Neural cell (in vitro differentiated cells): ENCODE data around the gene KIF14. TPM values are rescaled to one million over a fixed set of nuclear protein-coding genes. Genes with fewer than 3 reads are reported as not detected.
A peak's percentile ranks its signal among the peaks of the same experiment; 100 is the strongest.

Experiments used
- H2AFZ ChIP-seq: fragments of 200-600, 300-800 bp; sonication (generic), shearing (Covaris generic); 2 replicates; pipeline ENCODE4 v1.6.0; 2014; ENCODE audit warnings: low read depth, mild to moderate bottlenecking, antibody characterized with exemption, low read length, moderate library complexity
- H3F3A ChIP-seq: fragments of 200-600 bp; shearing (Covaris generic); 2 replicates; pipeline ENCODE4 v1.6.1; 2016; ENCODE audit warnings: mild to moderate bottlenecking, moderate library complexity, mixed read lengths, antibody characterized with exemption, low read length; ENCODE audit not compliant: insufficient read depth, poor library complexity, severe bottlenecking
- H3K27ac ChIP-seq: fragments of 200-600, 300-800 bp; sonication (generic), shearing (Covaris generic); 2 replicates; pipeline ENCODE4 v1.5.1; 2014; ENCODE audit warnings: mild to moderate bottlenecking, low read length, moderate library complexity
- H3K27me3 ChIP-seq: fragments of 300-800, 200-600 bp; sonication (generic), shearing (Covaris generic); 2 replicates; pipeline ENCODE4 v1.6.0; 2014; ENCODE audit warnings: mild to moderate bottlenecking, low read depth, low read length, moderate library complexity; ENCODE audit not compliant: insufficient read depth
- H3K36me3 ChIP-seq: fragments of 300-800, 200-600 bp; sonication (generic), shearing (Covaris generic); 2 replicates; pipeline ENCODE4 v1.5.1; 2014; ENCODE audit warnings: mild to moderate bottlenecking, antibody characterized with exemption, low read length, moderate library complexity; ENCODE audit not compliant: insufficient read depth
- H3K4me2 ChIP-seq: fragments of 300-800, 200-600 bp; sonication (generic), shearing (Covaris generic); 2 replicates; pipeline ENCODE4 v1.6.0; 2014; ENCODE audit warnings: mild to moderate bottlenecking, low read length
- H3K4me3 ChIP-seq: fragments of 300-800, 200-600 bp; sonication (generic), shearing (Covaris generic); 2 replicates; pipeline ENCODE4 v1.5.1; 2014; ENCODE audit warnings: mild to moderate bottlenecking, low read length, moderate library complexity
- H3K79me2 ChIP-seq: fragments of 200-600 bp; shearing (Covaris generic); replicated peaks from 2 replicates; pipeline ENCODE4 v1.6.0; 2014; ENCODE audit warnings: mild to moderate bottlenecking, low read length, moderate library complexity; ENCODE audit not compliant: insufficient read depth
- H3K9ac ChIP-seq: fragments of 300-800, 200-600 bp; sonication (generic), shearing (Covaris generic); 2 replicates; pipeline ENCODE4 v1.6.1; 2016; ENCODE audit warnings: mild to moderate bottlenecking, low read length, mixed read lengths
- H3K9me2 ChIP-seq: fragments of 200-600 bp; shearing (Covaris generic); 2 replicates; pipeline ENCODE4 v1.6.1; 2016; ENCODE audit warnings: mild to moderate bottlenecking, low read length, mixed read lengths; ENCODE audit not compliant: insufficient read depth
- H3K9me3 ChIP-seq: fragments of 200-600, 300-800 bp; sonication (generic), shearing (Covaris generic); 2 replicates; pipeline ENCODE4 v1.6.1; 2016; ENCODE audit warnings: mild to moderate bottlenecking, mixed run types, low read length, moderate library complexity, mixed read lengths
- H4K20me1 ChIP-seq: fragments of 200-600 bp; shearing (Covaris generic); 2 replicates; pipeline ENCODE4 v1.6.1; 2016; ENCODE audit warnings: mild to moderate bottlenecking, mixed run types; ENCODE audit not compliant: insufficient read depth
- EP300 ChIP-seq: fragments of 450-650 bp; conservative IDR thresholded peaks from 2 replicates; pipeline ENCODE4 v1.6.1; 2014; ENCODE audit warnings: antibody characterized with exemption, mild to moderate bottlenecking, moderate library complexity; ENCODE audit not compliant: poor library complexity, severe bottlenecking
- EZH2 ChIP-seq: fragments of 200-600, 300-800 bp; shearing (Covaris generic), sonication (generic); IDR thresholded peaks from 2 replicates; pipeline ENCODE4 v1.6.1; 2014; ENCODE audit warnings: antibody characterized with exemption, low read length, borderline replicate concordance, mild to moderate bottlenecking; ENCODE audit not compliant: insufficient read depth, poor library complexity, severe bottlenecking
- MXI1 ChIP-seq: fragments of 450-650 bp; conservative IDR thresholded peaks from 2 replicates; pipeline ENCODE4 v1.6.1; 2014; ENCODE audit warnings: antibody characterized with exemption, mild to moderate bottlenecking; ENCODE audit not compliant: poor library complexity, severe bottlenecking
- POLR2AphosphoS5 ChIP-seq: IDR thresholded peaks from 2 replicates; pipeline ENCODE4 v1.6.1; 2012
- RAD21 ChIP-seq: fragments of 450-650 bp; conservative IDR thresholded peaks from 2 replicates; pipeline ENCODE4 v1.6.1; 2014; ENCODE audit warnings: antibody characterized with exemption, mild to moderate bottlenecking, moderate library complexity
- SMC3 ChIP-seq: fragments of 450-650 bp; conservative IDR thresholded peaks from 2 replicates; pipeline ENCODE4 v1.6.1; 2014; ENCODE audit warnings: antibody characterized with exemption, mild to moderate bottlenecking, moderate library complexity; ENCODE audit not compliant: poor library complexity
- TAF1 ChIP-seq: IDR thresholded peaks from 2 replicates; pipeline ENCODE4 v1.6.1; 2012; ENCODE audit warnings: low read depth
- polyA plus RNA-seq: library from polyadenylated mRNA; depleted of rRNA; stranded (reverse); fragments of >200 nt; gene quantifications from 2 replicates; pipeline ENCODE4 v1.2.3, GENCODE V29; 2014
- TF ChIP-seq, protein P1 (sequence below): fragments of 450-650 bp; IDR thresholded peaks from 2 replicates; pipeline ENCODE4 v1.5.1; 2014; ENCODE audit warnings: antibody characterized with exemption, mild to moderate bottlenecking, moderate library complexity; ENCODE audit not compliant: poor library complexity, severe bottlenecking
- TF ChIP-seq, protein P2 (sequence below): IDR thresholded peaks from 2 replicates; pipeline ENCODE4 v1.6.1; 2012; ENCODE audit warnings: borderline replicate concordance

KIF14 gene
- polyA plus RNA-seq, 1 donor from 2014 or later = 0.69 TPM

DNA sequence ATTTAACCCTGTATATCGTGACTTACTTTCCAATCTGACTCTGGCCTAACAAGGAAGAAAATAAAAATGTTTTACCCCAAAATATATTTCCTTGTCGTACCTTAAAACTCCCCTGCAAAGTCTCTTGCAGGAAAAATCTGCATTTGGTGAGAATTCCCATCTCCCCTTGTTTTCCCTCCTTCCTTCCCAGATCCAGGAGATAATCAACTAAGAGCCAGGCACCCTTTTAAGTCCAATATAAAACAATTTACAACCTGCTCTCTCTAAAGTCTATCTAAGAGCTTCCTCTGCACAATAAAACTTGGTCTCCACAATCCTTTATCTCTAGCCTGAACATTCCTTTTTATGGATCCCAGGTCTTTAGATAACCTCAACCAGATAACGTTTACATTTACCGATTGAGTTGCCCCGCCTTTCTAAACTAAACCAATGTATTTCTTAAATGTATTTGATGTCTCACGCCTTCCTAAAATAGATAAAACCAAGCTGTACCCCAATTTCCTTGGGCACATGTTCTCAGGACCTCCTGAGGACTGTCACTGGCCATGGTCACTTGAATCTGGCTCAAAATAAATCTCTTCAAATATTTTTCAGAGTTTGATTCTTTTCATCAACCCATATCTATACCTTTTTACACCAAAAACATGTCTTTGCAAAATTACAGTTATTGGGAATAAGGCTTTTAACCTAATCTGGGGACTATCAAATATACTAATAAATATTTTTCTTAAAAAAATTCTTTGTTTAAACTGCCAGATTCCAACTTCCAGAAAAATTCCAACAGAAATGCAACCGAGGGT, 48.2 kb upstream of the KIF14 start:
- H3F3A ChIP-seq = no peaks in the 10 kb centered on the region
- no peaks in the 10 kb centered on the region for H3K27me3 ChIP-seq

DNA sequence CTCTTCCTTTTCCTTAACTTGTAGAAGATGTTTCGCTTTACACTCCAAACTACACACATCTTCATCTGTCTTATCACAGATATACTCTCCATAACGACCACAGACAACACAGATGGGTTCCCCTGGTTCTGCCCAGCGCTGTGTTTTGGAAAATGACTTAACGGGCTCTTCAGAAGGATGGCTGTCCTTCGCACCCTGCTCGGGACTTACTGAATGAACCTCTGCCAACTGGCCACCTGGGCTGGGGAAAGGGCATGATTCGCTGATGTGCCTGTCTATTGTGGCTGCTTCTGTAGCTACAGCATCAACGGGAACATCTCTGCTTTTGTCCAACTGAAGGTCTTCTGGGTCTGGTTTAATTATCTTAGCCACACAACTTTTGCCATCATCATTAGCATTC, 45.8 kb upstream of the KIF14 start:
- Histone ChIP-seq H3K27ac (no peak overlapping the region), H2AFZ (no peak overlapping the region), H3K9me3 (no peaks in the 10 kb centered on the region), H3K9me2 (no peaks in the 10 kb centered on the region), H4K20me1 (no peaks in the 10 kb centered on the region), H3K27me3 (no peaks in the 10 kb centered on the region), H3K4me3 (no peak overlapping the region), H3F3A (no peaks in the 10 kb centered on the region), H3K4me2 (no peak overlapping the region), H3K36me3 (no peaks in the 10 kb centered on the region), H3K79me2 (peaks cover 6% of the 10 kb centered on the region), H3K9ac (no peak overlapping the region)
- TF ChIP-seq, protein P1, sequence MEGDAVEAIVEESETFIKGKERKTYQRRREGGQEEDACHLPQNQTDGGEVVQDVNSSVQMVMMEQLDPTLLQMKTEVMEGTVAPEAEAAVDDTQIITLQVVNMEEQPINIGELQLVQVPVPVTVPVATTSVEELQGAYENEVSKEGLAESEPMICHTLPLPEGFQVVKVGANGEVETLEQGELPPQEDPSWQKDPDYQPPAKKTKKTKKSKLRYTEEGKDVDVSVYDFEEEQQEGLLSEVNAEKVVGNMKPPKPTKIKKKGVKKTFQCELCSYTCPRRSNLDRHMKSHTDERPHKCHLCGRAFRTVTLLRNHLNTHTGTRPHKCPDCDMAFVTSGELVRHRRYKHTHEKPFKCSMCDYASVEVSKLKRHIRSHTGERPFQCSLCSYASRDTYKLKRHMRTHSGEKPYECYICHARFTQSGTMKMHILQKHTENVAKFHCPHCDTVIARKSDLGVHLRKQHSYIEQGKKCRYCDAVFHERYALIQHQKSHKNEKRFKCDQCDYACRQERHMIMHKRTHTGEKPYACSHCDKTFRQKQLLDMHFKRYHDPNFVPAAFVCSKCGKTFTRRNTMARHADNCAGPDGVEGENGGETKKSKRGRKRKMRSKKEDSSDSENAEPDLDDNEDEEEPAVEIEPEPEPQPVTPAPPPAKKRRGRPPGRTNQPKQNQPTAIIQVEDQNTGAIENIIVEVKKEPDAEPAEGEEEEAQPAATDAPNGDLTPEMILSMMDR = no peak
- TF ChIP-seq, protein P2, sequence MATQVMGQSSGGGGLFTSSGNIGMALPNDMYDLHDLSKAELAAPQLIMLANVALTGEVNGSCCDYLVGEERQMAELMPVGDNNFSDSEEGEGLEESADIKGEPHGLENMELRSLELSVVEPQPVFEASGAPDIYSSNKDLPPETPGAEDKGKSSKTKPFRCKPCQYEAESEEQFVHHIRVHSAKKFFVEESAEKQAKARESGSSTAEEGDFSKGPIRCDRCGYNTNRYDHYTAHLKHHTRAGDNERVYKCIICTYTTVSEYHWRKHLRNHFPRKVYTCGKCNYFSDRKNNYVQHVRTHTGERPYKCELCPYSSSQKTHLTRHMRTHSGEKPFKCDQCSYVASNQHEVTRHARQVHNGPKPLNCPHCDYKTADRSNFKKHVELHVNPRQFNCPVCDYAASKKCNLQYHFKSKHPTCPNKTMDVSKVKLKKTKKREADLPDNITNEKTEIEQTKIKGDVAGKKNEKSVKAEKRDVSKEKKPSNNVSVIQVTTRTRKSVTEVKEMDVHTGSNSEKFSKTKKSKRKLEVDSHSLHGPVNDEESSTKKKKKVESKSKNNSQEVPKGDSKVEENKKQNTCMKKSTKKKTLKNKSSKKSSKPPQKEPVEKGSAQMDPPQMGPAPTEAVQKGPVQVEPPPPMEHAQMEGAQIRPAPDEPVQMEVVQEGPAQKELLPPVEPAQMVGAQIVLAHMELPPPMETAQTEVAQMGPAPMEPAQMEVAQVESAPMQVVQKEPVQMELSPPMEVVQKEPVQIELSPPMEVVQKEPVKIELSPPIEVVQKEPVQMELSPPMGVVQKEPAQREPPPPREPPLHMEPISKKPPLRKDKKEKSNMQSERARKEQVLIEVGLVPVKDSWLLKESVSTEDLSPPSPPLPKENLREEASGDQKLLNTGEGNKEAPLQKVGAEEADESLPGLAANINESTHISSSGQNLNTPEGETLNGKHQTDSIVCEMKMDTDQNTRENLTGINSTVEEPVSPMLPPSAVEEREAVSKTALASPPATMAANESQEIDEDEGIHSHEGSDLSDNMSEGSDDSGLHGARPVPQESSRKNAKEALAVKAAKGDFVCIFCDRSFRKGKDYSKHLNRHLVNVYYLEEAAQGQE = no peak
- TF ChIP-seq SMC3 (no peak), EZH2 (no peak), EP300 (no peak), RAD21 (no peak), MXI1 (no peak), TAF1 (no peak), POLR2AphosphoS5 (no peak)

More for the DNA sequence above, 48.2 kb upstream of the KIF14 start:
- Histone ChIP-seq H3K27ac (peak overlapping the region; percentile 82), H3K9ac (peak overlapping the region; percentile 94), H3K4me2 (peak overlapping the region; percentile 70), H3K9me3 (no peaks in the 10 kb centered on the region), H2AFZ (peak overlapping the region; percentile 93), H3K4me3 (peak overlapping the region; percentile 94), H3K9me2 (no peaks in the 10 kb centered on the region), H3K36me3 (no peaks in the 10 kb centered on the region), H4K20me1 (no peaks in the 10 kb centered on the region), H3K79me2 (peaks cover 6% of the 10 kb centered on the region)
- TF ChIP-seq POLR2AphosphoS5 (no peak), SMC3 (no peak), EP300 (no peak), RAD21 (no peak), MXI1 (no peak), TAF1 (no peak)
- TF ChIP-seq, protein P1 = no peak
- TF ChIP-seq, protein P2 = no peak
